Measurements from ENCODE around the gene VAMP8. TPM values are rescaled to one million over a fixed set of nuclear protein-coding genes. Genes with fewer than 3 reads are reported as not detected.

VAMP8 gene
- total and polyA plus RNA-seq, 4 donors = 29.2 to 140 (median 79.4) TPM

DNA sequence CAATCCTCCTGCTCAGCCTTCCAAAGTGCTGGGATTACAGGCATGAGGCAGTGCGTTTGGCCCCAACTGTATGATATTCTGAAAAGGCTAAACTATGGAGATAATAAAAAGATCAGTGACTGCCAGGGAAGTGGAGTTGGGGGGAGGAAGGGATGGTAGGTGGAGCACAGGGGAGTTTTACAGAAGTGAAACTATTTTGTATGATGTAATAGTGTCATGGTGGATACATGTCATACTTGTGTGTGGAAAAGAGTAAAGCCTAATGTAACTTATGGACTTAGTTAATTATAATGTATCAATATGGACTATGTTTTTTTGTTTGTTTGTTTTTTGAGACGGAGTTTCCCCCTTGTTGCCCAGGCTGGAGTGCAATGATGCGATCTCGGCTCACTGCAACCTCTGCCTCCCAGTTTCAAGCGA lies 13.2 kb upstream of the VAMP8 start:
- TF ChIP-seq TAF1 (conservative IDR thresholded peaks at IDR 0.05) = no peak
- no peak for TF ChIP-seq FOXA2 (IDR thresholded peaks at IDR 0.05)
- no peak for TF ChIP-seq RAD21 (IDR thresholded peaks at IDR 0.05)
- no peak for TF ChIP-seq FOXA1 (IDR thresholded peaks at IDR 0.05)
- no peak overlapping the region for H3K4me3 ChIP-seq (ENCODE audit: low read depth in 1 of 3, low read length in 3 of 3)
- H3K27ac ChIP-seq (ENCODE audit: low read depth in 1 of 2, low read length in 2 of 2) = no peak overlapping the region
- WGBS = 93% methylated on average over 5 of the region's 5 CpGs
- no peaks in the 10 kb centered on the region for H3K36me3 ChIP-seq (ENCODE audit: control insufficient read depth in 4 of 4, insufficient read depth in 3 of 4, low read depth in 1 of 4, low read length in 3 of 4)
- no peaks in the 10 kb centered on the region for H3K27me3 ChIP-seq (ENCODE audit: control insufficient read depth in 4 of 4, insufficient read depth in 4 of 4, low read length in 3 of 4)
- no peaks in the 10 kb centered on the region for H3K9me3 ChIP-seq (ENCODE audit: control insufficient read depth in 4 of 4, low read length in 3 of 4)
- no peak overlapping the region for H3K9ac ChIP-seq (ENCODE audit: low read depth in 1 of 2, low read length in 2 of 2)
- DNase-seq (ENCODE audit: low spot score) = no peak
- peaks cover 2 to 5% (median 5%) of the 10 kb centered on the region in 4 donors for H3K4me1 ChIP-seq (ENCODE audit: control insufficient read depth in 4 of 4, insufficient read depth in 4 of 4, low read length in 3 of 4)

GRCh38 chr2:85566265-85566664 lies 11.1 kb upstream of the VAMP8 start:
- TF ChIP-seq, protein P1, sequence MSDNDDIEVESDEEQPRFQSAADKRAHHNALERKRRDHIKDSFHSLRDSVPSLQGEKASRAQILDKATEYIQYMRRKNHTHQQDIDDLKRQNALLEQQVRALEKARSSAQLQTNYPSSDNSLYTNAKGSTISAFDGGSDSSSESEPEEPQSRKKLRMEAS (IDR thresholded peaks at IDR 0.05) = no peak
- no peak for TF ChIP-seq EGR1 (IDR thresholded peaks at IDR 0.05; ENCODE audit: low read depth in 2 of 2)
- TF ChIP-seq JUND (IDR thresholded peaks at IDR 0.05) = no peak
- TF ChIP-seq RXRA (IDR thresholded peaks at IDR 0.05) = no peak
- TF ChIP-seq HNF4A (conservative IDR thresholded peaks at IDR 0.05) = no peak
- TF ChIP-seq FOXA1 (IDR thresholded peaks at IDR 0.05) = no peak
- TF ChIP-seq GABPA (IDR thresholded peaks at IDR 0.05 in 1 of 2, conservative IDR thresholded peaks at IDR 0.05 in 1 of 2) = no peak
- no peak for TF ChIP-seq SP1 (IDR thresholded peaks at IDR 0.05)
- no peak for TF ChIP-seq HNF4G (IDR thresholded peaks at IDR 0.05)
- TF ChIP-seq, protein P2, sequence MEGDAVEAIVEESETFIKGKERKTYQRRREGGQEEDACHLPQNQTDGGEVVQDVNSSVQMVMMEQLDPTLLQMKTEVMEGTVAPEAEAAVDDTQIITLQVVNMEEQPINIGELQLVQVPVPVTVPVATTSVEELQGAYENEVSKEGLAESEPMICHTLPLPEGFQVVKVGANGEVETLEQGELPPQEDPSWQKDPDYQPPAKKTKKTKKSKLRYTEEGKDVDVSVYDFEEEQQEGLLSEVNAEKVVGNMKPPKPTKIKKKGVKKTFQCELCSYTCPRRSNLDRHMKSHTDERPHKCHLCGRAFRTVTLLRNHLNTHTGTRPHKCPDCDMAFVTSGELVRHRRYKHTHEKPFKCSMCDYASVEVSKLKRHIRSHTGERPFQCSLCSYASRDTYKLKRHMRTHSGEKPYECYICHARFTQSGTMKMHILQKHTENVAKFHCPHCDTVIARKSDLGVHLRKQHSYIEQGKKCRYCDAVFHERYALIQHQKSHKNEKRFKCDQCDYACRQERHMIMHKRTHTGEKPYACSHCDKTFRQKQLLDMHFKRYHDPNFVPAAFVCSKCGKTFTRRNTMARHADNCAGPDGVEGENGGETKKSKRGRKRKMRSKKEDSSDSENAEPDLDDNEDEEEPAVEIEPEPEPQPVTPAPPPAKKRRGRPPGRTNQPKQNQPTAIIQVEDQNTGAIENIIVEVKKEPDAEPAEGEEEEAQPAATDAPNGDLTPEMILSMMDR (IDR thresholded peaks at IDR 0.05; ENCODE audit: low read depth, low read length, missing input control) = no peak
- no peak for TF ChIP-seq ATF3 (IDR thresholded peaks at IDR 0.05)
- no peak for TF ChIP-seq TAF1 (conservative IDR thresholded peaks at IDR 0.05)
- TF ChIP-seq NR2F2 (IDR thresholded peaks at IDR 0.05) = no peak
- TF ChIP-seq FOXA2 (IDR thresholded peaks at IDR 0.05) = no peak
- no peak for TF ChIP-seq REST (IDR thresholded peaks at IDR 0.05)
- no peak for TF ChIP-seq ZBTB33 (IDR thresholded peaks at IDR 0.05)
- TF ChIP-seq YY1 (IDR thresholded peaks at IDR 0.05) = no peak
- Histone ChIP-seq H3K27ac (ENCODE audit: low read depth in 1 of 2, low read length in 2 of 2) (no peak overlapping the region), H3K27me3 (ENCODE audit: control insufficient read depth in 4 of 4, insufficient read depth in 4 of 4, low read length in 3 of 4) (no peaks in the 10 kb centered on the region), H3K9me3 (ENCODE audit: control insufficient read depth in 4 of 4, low read length in 3 of 4) (no peaks in the 10 kb centered on the region), H3K9ac (ENCODE audit: low read depth in 1 of 2, low read length in 2 of 2) (no peak overlapping the region), H3K4me1 (ENCODE audit: control insufficient read depth in 4 of 4, insufficient read depth in 4 of 4, low read length in 3 of 4) (peaks cover 0 to 2% (median 0%) of the 10 kb centered on the region in 4 donors), H3K36me3 (ENCODE audit: control insufficient read depth in 4 of 4, insufficient read depth in 3 of 4, low read depth in 1 of 4, low read length in 3 of 4) (no peaks in the 10 kb centered on the region), H3K4me3 (ENCODE audit: low read depth in 1 of 3, low read length in 3 of 3) (no peak overlapping the region)
- WGBS = 86% methylated on average over 4 of the region's 4 CpGs
- no peak for DNase-seq (ENCODE audit: low spot score)
